Measurements from ENCODE around the gene SYNC.
"Not testable (repeated sequence)": the region's sequence is repeated elsewhere in the genome, so short reads cannot be mapped to it uniquely, and the experiment has no call there.

SYNC gene

DNA sequence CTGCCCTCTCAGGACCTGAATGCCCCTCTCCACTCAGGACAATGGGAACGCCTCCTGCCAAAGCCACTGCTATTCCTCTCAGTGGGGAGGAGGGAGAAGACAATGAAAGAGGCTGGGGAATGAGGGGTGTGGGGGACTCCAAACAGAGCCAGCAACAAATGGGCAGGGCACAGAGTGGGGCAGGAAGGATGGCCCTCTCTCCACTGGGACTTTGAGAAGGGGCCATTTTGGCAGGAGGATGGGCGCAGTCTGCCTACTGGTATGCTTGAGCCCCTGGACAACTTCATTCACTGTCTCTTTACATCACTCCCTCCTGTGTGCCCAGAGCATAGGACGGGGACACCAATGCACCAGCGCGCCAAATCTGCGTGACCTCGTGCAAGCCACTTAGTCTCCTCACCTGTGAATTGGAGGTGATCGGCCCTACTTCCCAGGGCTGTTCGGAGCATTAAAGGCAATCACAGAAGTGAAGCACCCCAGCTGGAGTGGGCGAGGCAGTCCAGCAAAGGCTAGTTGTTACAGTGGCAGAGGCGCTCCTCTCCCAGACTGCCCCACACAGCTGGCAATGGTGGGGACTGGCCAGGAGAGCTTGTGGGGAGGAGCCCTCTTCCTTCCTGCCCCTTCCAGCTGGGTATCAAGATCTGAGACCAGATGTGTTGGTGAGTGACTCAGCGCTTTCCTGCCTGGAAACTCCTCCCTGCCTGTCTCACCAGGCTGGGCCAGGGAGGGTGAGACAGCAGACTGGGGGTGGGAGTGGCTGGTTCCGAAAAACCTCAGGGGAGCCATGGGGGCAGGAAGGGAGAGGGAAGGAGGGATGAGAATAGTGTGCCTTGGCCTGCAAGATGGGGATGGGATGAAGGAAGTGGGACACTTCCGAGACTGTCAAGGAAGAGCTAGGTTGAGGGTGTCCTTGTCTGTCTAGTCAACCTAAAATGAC lies 22.4 kb upstream of the SYNC start:
- DNase-seq (ENCODE audit: extremely low read depth in 1 of 2, low read depth in 1 of 2) = no peak

DNA sequence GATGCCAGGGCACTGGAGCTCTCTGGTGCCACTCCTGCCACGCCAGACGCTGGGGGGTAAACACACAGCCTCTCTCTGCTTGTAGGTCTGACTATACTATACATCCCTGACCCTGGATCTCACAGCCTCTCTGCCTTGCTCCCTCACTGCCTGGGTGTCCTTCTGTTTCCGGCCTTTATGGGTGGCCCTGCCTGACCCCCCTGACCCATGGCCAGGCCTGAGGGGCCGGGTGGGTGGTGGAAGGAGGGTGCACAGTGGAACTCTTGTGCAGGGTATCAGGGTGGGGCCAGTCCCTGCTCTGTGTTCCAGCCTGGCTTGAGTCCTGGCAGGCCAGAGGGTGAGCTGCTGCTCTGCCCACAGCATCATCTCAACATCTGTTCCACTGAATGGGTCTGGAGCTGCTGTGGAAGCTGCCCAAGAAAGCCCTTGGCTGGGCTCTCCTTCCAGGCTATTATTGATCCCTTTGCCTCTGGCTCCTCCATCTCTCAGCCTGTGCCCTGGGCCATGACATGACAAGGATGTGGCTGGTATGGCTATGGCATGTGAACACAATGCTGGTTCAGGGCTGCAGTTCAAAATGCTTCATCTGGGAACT lies 17.2 kb upstream of the SYNC start:
- no peak for DNase-seq (ENCODE audit: extremely low read depth in 1 of 2, low read depth in 1 of 2)

DNA sequence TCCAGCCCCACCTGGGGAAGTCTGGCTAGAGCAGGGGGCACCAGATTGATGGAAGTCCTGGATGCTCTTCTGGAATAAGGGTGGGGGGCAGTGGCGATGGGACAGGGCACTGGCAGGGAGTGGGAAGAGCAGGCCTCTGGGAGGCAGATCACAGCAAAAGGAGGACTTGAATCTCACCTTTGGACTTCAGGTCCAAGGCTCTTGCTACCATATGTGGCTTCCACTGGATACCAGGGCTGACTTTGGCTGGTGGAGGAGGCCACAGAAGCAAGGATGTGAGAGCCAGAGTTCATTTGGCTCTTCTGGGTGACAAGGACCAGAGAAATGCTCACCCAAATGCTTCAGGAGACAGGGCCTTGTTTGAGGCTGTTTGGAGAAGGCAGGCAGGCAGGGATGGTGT lies 16.0 kb upstream of the SYNC start:
- no peak for DNase-seq (ENCODE audit: extremely low read depth in 1 of 2, low read depth in 1 of 2)

DNA sequence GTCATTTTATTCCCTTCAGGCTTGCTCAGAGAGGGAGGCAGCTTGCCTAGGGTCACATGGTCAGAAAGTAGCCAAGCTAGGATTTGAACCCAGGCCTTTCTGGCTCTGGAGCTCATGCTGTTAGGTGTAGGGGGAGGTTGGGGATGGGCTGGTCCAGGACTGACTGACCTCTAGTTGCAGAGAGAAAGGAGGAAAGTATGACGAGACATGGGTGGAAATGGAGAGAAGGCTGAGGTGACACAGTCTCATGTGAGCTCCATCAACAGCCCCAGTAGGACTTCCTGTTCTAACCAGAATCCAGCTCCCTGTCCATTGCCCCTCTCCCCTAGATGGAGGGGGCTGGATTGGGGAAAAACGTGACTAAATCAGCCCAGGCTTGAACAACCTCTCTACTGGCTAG lies 15.5 kb upstream of the SYNC start:
- DNase-seq (ENCODE audit: extremely low read depth in 1 of 2, low read depth in 1 of 2) = no peak

DNA sequence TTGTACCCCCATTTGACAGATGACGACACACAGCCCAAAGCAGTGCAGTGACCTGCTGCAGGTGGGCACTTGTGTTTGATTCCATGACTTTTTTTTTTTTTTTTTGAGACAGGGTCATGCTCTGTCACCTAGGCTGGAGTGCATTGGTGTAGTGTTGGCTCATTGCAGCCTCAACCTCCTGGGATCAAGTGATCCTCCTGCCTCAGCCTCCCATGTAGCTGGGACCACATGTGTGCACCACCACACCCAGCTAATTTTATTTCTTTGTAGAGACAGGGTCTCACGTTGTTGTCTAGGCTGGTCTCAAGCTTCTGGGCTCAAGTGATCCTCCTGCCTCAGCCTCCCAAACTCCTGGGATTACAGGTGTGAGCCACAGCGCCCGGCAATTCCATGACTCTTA lies 14.9 kb upstream of the SYNC start:
- DNase-seq (ENCODE audit: extremely low read depth in 1 of 2, low read depth in 1 of 2) = no peak

DNA sequence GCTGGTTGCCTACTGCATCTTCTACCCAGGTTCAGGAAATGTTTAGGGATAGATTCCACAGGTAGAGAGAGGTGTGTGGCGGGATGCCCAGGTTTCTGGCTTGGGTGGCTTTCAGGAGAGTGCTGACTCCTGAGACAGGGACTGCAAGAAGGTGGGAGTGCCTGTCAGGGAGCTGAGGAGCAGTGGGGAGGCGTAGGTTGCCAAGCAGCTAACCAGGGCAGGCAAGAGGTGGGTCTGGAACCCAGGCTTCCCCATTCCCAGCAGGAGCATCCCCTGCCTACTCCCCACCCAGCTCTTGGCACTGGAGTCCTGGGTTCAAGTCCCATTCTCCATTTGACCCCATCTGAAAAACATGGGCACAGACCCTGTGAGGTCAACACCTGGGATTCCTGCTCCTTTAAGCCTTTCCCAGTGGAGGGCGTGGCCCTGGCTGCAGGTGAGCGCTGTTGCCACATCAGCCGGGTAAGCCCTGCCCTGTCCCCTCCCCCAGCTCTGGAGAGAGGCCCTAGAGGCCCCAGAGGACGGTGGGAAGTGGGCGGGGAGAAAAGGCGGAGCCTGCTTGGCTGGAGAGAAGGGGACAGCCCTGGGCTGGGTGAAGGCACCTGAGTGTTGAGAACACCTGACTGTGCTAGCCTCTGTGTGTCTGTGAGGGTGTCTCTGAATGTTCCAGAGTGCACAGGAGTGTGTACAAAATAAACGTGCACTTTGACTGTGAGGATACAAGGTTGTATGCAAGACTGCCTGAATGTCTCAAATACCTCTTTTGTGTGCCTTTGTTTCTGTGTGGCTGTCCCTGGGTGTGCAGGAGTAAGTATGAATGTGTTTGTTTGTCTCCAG lies 14.0 kb upstream of the SYNC start:
- DNase-seq (ENCODE audit: extremely low read depth in 1 of 2, low read depth in 1 of 2) = peak in 1 of 2 donors; percentile 11

DNA sequence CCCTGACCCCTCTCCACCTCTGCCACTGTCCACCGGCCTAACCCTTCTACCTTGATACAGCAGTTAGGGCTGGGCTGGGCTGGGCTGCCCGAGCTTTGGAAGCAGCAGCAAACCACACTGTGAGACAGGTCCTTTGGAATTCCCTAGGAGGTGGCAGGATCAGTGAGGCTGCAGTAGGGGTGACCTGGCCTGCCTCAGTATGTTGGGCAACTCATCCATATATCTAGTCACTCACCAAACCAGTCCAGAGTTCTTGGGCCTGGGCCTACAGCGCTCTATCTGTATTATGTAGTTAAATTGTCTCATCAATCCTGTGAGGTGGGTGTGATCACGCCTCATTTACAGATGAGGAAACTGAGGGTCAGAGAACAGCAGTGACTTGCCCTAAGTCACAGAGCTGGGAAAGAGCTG lies 13.3 kb upstream of the SYNC start:
- DNase-seq (ENCODE audit: extremely low read depth in 1 of 2, low read depth in 1 of 2) = no peak

DNA sequence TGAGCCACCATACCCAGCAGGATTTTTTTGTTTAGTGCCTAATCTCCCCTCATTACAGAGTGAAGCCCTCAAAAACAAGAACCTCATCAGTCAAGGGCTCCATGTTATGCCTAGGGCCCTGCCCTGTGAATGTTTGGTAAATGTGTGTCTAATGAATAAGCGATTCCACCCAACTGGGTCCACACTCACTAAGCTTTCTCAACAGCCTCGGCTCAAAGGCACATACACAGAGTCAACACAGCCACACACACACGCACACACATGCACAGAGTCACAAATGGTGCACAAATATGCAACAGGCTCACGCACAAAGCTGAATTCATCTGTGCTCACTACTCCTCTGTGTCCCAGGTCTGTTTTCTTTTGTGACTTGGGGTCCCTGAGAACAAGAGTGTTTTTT lies 11.7 kb upstream of the SYNC start:
- DNase-seq (ENCODE audit: extremely low read depth in 1 of 2, low read depth in 1 of 2) = no peak

DNA sequence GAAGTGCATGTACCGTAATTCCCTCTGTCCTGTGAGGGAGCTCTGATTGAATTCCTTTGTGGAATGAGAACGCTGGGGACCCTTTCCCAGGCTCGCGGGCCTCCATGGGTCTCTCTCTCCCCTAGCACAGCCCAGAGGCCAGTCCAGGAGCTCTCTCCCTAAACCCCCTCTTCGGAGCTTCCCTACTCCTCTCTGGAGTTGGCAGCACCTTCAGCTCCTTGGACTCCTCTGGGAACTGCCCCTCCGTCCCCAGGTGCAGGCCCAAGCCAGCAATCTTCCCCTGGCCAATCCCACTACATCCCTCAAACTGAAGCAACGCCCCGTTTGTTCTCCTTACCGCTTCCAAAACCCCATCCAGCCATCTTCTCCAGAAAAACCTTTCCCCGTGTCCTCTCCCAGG lies 10.5 kb upstream of the SYNC start:
- DNase-seq (ENCODE audit: extremely low read depth in 1 of 2, low read depth in 1 of 2) = no peak

DNA sequence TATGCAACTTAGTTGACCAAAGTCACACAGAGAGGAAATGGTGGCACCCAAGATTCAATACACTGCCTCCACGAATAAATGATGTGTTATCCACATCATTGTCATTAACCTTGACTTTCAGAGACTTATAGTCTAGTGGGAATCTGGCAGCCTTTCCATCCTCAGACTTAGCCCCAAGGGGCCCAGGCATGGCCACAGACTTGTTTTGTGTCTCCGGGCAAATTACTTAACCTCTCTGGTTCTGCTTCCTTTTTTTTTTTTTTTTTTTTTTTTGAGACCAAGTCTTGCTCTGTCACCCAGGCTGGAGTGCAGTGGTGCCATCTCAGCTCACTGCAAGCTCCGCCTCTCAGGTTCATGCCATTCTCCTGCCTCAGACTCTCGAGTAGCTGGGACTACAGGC lies 8.7 kb upstream of the SYNC start:
- not testable (repeated sequence) for DNase-seq (ENCODE audit: extremely low read depth in 1 of 2, low read depth in 1 of 2)

DNA sequence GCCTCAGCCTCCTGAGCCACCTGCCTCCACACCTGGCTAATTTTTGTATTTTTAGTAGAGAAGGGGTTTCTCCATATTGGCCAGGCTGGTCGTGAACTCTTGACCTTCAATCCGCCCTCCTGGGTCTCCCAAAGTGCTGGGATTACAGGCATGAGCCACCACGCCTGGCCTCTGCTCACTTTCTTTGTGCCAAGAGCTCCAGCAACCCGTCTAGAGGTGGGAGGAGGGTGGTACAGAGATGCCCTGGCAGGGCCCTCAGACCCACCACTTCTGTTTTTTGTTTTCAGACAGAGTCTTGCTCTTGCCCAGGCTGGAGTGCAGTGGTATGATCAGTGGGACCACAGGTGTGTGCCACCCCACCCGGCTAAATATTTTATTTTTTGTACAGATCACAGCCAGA lies 6.9 kb upstream of the SYNC start:
- no peak for DNase-seq (ENCODE audit: extremely low read depth in 1 of 2, low read depth in 1 of 2)

DNA sequence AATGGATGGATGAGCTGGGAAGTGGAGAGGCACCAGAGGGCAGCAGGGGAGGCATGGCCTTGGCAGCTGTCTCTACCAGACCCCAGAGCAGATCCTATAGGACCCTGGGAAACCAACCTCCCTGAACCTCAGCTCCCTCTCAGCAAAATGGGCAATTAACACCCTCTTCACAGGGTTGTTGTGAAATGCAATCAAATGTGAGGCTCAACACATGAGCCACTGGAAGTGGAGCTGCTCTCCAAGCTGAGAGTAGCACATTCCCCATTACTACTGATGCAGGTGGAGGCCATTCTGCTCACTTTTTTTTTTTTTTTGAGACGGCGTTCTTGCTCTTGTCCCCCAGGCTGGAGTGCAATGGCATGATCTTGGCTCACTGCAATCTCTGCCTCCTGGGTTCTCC lies 6.5 kb upstream of the SYNC start:
- no peak for DNase-seq (ENCODE audit: extremely low read depth in 1 of 2, low read depth in 1 of 2)

DNA sequence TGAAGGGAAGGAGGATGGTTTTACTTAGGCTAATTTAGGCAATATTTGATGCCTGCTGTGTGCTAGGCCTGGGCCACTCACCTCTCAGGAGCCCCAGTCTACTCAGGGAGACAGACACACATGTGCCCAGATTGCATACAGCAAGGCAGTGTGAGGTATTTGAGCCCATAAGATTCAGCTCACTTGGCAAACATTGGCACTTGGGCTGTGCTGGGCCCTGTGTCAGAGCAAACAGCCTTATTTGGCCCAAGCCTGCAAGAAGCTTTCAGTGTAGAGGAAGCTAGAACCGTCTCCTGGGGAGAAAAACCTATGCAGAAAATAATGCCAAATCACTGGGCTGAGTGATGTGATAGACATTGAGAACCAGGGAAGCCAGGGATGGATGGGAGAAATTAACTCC lies 3.9 kb upstream of the SYNC start:
- DNase-seq (ENCODE audit: extremely low read depth in 1 of 2, low read depth in 1 of 2) = no peak

DNA sequence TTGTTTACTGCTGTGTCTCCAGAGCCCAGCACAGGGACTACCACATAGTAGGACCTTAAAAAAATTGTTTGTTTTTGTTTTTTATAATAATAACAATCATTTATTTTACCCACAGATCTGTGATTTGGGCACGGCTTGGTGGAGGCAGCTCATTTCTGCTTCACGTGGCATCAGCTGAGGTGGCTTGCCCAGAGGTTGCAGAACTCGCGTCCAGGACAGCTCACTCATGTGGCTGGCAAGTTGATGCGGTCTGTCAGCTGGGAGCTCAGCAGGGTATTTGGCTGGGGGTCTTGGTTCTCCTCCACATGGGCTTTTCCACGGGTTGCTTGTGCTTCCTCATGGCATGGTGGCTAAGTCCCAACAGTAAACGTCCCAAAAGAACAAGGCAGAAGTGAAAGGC lies 2.9 kb upstream of the SYNC start:
- no peak for DNase-seq (ENCODE audit: extremely low read depth in 1 of 2, low read depth in 1 of 2)

DNA sequence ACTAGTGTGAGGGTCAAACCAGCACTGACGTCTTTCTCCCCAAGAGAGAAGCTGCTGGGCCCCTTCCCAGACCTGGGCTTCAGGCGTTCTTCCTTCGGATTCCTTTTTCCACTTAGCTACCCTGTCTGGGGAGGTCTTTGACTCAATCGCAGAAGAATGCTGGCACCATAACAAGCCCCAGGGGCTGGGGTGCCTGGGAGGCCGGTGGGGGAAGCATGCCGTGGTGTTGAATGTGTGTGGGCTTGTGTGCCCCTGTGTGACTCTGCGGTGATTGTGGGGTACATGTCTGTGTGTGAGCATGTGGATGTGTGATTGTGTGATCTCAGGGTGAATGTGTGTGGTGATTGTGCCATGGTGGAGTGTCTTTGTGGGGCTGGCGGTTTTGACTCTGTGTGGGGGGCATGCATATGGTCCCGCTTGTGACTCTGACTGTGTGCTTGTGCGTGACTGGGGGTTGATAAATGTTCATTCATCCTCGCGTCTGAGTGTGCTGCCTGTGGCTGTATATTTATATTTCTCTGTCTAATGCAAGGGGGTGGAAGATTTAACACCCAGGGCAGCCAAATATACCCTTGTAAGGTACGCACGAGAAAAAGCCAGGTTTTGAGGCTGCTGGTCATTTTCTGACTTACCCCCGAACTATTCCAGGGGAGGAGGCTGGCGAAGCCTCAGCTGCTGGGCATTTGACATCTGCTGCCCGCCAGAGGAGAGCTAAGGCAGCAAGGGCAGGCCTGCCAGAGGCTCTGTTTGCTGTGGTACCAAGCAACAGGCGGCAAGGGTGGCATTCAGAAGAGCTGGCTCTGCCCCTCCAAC lies 1.1 kb upstream of the SYNC start:
- DNase-seq (ENCODE audit: extremely low read depth in 1 of 2, low read depth in 1 of 2) = no peak

DNA sequence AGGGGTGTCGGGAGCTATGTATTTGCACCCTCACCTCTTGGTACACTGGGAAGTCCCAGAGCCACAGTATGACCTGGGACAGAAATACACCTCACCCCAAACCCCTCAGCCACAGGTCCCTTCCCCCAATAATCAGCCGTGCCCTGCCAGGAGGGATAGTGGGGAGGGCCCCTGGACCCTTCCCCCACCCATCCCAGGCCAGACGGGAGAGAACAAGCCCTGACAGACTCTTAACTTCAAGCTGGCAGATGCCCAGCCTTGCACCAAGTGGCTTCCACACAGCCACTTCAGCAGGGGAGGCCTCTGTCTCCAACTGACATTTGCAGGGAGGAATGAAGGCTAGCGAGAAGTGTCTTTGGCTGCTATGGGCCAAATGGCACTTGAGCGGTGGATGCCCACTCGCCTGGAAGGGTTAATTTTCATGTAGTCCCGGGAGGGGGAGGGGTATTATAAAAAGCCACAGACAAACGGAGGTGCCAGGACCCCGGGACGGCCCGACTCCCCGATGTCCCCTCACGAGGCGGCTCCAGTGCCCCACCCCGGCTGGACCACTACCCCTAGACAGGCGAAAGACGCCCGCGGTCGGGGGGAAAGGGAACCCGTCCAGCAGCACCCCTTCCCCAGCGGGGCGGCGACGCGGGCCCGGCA lies 495 bp downstream of the SYNC start:
- no peak for DNase-seq (ENCODE audit: extremely low read depth in 1 of 2, low read depth in 1 of 2)

DNA sequence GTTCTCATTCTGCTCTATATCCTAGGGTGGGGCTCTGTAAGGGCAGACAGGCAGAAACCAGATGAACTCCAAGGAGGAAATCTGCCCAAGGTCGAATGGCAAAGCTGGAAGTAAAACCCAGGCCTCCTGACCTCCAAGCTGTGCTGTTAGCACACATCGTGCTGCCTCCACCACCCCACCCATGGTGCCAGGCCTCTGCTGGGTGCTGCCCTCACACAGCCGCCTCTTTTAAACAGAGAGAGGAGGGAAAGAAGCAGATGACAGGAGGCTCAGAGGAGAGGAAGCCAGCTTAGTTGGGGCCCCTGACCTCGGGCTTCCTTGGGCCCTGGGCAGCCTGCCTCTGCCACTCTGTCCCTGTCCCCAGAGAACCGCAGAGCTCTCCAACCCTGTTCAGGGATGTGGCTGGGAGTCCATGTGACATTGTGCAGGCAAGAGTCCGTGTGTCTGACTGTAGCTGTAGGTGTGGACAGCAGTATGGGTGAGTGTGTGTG lies 1.1 kb downstream of the SYNC start:
- DNase-seq (ENCODE audit: extremely low read depth in 1 of 2, low read depth in 1 of 2) = no peak

DNA sequence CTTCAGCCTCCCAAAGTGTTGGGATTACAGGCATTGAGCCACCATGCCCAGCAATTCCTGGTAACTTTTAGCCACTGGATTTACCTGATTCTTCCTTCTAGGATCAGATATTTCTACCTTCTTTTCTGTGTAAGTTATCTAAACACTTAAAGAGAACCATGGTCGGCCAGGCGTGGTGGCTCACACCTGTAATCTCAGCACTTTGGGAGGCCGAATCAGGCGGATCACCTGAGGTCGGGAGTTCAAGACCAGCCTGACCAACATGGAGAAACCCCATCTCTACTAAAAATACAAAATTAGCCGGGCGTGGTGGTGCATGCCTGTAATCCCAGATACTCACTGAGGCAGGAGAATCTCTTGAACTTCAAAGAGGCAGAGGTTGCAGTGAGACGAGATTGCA lies 5.6 kb downstream of the SYNC start:
- DNase-seq (ENCODE audit: extremely low read depth in 1 of 2, low read depth in 1 of 2) = not testable (repeated sequence)

DNA sequence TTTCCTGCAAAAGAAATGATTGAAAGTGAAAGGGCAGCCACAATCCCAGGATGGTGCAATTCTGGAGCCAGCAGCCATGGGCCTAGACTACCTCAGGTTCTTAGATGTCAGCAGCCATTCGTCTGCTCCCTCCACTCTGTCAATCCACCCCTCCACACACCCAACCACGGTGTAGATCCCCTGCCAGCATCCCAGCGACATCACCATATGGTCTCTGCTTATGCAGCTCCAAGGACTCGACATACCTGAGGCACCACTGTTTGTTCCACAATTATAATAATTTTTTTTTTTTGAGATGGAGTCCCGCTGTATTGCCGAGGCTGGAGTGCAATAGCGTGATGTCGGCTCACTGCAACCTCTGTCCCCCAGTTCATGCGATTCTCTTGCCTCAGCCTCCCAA lies 6.5 kb downstream of the SYNC start:
- no peak for DNase-seq (ENCODE audit: extremely low read depth in 1 of 2, low read depth in 1 of 2)

All from activated CD8-positive, alpha-beta memory T cell treated with anti-CD3 and anti-CD28 coated beads for 1 hour (primary cell).